Measurements from ENCODE around the gene PLEKHF1. TPM values are rescaled to one million over a fixed set of nuclear protein-coding genes. Genes with fewer than 3 reads are reported as not detected.

Gene PLEKHF1
- total and polyA plus RNA-seq, 2 experiments from 2014 or later, result 10.1 to 25.1 TPM

DNA sequence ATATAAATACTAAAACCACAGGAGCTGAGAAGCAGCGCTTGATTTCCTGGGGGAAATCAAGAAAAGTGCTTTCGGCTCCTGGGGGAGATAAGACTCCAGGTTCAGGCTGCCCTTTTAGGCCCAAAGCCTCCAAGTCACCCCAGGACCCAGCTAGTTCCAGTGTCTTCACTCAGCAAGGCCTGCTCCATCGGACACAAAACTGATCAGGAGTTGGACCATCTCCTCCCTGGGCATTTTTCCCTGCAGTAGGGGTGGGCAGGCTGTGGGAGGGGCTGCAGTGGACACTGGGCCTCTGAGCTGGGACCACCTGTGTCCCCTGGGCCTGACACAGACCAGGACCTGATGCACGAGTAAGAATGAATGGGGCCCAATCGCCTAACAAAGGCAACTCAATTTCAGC lies 34.6 kb downstream of the PLEKHF1 start (continued):
- TF ChIP-seq, protein P1, sequence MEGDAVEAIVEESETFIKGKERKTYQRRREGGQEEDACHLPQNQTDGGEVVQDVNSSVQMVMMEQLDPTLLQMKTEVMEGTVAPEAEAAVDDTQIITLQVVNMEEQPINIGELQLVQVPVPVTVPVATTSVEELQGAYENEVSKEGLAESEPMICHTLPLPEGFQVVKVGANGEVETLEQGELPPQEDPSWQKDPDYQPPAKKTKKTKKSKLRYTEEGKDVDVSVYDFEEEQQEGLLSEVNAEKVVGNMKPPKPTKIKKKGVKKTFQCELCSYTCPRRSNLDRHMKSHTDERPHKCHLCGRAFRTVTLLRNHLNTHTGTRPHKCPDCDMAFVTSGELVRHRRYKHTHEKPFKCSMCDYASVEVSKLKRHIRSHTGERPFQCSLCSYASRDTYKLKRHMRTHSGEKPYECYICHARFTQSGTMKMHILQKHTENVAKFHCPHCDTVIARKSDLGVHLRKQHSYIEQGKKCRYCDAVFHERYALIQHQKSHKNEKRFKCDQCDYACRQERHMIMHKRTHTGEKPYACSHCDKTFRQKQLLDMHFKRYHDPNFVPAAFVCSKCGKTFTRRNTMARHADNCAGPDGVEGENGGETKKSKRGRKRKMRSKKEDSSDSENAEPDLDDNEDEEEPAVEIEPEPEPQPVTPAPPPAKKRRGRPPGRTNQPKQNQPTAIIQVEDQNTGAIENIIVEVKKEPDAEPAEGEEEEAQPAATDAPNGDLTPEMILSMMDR (conservative IDR thresholded peaks at IDR 0.05; ENCODE audit: low read depth in 2 of 2), result no peak
- TF ChIP-seq NANOG (IDR thresholded peaks at IDR 0.05; ENCODE audit: borderline replicate concordance) (no peak), EZH2phosphoT487 (IDR thresholded peaks at IDR 0.05; ENCODE audit: unreplicated experiment) (no peak)

DNA sequence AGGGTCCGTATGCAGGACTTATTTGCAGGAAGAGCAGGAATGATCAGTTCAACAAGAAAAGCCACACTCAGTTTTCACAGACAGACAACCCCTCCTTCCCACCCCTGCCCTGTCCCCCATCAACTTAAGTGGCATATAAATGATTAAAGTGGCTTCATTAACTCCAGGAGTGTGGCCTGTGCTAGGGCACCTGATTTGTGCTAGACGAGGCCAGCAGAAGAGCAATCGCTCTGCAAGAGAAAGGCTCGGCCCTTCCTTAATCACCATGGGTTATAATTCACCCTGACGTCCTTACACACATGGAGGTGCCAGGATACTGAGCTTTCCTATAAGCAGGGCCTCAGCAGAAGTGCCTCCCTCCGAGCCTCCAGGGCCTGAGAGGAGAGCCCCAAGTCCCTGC lies 35.2 kb downstream of the PLEKHF1 start:
- Histone ChIP-seq H3K27me3 (ENCODE audit: insufficient read depth) (no peaks in the 10 kb centered on the region), H3K79me2 (replicated peaks; ENCODE audit: insufficient read depth) (no peaks in the 10 kb centered on the region), H3K9me2 (ENCODE audit: insufficient read depth) (no peaks in the 10 kb centered on the region), H3F3A (replicated peaks; ENCODE audit: low read depth) (no peaks in the 10 kb centered on the region), H3K4me3 (no peak overlapping the region), H3K27ac (ENCODE audit: low read depth) (no peak overlapping the region), H2AFZ (no peak overlapping the region), H3K36me3 (ENCODE audit: insufficient read depth) (no peaks in the 10 kb centered on the region), H3K4me2 (no peak overlapping the region), H4K20me1 (replicated peaks; ENCODE audit: insufficient read depth) (no peaks in the 10 kb centered on the region), H3K4me1 (ENCODE audit: insufficient read depth) (no peaks in the 10 kb centered on the region)
- Mint-ChIP-seq H3K27ac (no peak overlapping the region), H3K4me1 (no peaks in the 10 kb centered on the region), H3K9me3 (peaks cover 15% of the 10 kb centered on the region), H3K36me3 (ENCODE audit: low read depth) (no peaks in the 10 kb centered on the region; the same call in 2 of the 3 replicates), H3K4me3 (no peak overlapping the region), H3K27me3 (ENCODE audit: insufficient read depth, low read depth, poor library complexity) (peaks cover 3% of the 10 kb centered on the region)
- no peak for DNase-seq (ENCODE audit: low spot score)
- ATAC-seq, result no peak
- TF ChIP-seq POLR2AphosphoS5 (IDR thresholded peaks at IDR 0.05; ENCODE audit: low read depth), result no peak
- TF ChIP-seq, protein P2, sequence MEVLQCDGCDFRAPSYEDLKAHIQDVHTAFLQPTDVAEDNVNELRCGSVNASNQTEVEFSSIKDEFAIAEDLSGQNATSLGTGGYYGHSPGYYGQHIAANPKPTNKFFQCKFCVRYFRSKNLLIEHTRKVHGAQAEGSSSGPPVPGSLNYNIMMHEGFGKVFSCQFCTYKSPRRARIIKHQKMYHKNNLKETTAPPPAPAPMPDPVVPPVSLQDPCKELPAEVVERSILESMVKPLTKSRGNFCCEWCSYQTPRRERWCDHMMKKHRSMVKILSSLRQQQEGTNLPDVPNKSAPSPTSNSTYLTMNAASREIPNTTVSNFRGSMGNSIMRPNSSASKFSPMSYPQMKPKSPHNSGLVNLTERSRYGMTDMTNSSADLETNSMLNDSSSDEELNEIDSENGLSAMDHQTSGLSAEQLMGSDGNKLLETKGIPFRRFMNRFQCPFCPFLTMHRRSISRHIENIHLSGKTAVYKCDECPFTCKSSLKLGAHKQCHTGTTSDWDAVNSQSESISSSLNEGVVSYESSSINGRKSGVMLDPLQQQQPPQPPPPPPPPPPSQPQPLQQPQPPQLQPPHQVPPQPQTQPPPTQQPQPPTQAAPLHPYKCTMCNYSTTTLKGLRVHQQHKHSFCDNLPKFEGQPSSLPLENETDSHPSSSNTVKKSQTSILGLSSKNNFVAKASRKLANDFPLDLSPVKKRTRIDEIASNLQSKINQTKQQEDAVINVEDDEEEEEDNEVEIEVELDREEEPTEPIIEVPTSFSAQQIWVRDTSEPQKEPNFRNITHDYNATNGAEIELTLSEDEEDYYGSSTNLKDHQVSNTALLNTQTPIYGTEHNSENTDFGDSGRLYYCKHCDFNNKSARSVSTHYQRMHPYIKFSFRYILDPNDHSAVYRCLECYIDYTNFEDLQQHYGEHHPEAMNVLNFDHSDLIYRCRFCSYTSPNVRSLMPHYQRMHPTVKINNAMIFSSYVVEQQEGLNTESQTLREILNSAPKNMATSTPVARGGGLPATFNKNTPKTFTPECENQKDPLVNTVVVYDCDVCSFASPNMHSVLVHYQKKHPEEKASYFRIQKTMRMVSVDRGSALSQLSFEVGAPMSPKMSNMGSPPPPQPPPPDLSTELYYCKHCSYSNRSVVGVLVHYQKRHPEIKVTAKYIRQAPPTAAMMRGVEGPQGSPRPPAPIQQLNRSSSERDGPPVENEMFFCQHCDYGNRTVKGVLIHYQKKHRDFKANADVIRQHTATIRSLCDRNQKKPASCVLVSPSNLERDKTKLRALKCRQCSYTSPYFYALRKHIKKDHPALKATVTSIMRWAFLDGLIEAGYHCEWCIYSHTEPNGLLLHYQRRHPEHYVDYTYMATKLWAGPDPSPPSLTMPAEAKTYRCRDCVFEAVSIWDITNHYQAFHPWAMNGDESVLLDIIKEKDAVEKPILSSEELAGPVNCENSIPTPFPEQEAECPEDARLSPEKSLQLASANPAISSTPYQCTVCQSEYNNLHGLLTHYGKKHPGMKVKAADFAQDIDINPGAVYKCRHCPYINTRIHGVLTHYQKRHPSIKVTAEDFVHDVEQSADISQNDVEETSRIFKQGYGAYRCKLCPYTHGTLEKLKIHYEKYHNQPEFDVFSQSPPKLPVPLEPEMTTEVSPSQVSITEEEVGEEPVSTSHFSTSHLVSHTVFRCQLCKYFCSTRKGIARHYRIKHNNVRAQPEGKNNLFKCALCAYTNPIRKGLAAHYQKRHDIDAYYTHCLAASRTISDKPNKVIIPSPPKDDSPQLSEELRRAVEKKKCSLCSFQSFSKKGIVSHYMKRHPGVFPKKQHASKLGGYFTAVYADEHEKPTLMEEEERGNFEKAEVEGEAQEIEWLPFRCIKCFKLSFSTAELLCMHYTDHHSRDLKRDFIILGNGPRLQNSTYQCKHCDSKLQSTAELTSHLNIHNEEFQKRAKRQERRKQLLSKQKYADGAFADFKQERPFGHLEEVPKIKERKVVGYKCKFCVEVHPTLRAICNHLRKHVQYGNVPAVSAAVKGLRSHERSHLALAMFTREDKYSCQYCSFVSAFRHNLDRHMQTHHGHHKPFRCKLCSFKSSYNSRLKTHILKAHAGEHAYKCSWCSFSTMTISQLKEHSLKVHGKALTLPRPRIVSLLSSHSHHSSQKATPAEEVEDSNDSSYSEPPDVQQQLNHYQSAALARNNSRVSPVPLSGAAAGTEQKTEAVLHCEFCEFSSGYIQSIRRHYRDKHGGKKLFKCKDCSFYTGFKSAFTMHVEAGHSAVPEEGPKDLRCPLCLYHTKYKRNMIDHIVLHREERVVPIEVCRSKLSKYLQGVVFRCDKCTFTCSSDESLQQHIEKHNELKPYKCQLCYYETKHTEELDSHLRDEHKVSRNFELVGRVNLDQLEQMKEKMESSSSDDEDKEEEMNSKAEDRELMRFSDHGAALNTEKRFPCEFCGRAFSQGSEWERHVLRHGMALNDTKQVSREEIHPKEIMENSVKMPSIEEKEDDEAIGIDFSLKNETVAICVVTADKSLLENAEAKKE (CRISPR knock-in tag; IDR thresholded peaks at IDR 0.05), result no peak
- TF ChIP-seq NANOG (IDR thresholded peaks at IDR 0.05; ENCODE audit: borderline replicate concordance), result no peak
- no peak for TF ChIP-seq EZH2phosphoT487 (IDR thresholded peaks at IDR 0.05; ENCODE audit: unreplicated experiment)
- no peak for TF ChIP-seq CREB1 (CRISPR knock-in tag; IDR thresholded peaks at IDR 0.05; ENCODE audit: low read depth)
- no peak for TF ChIP-seq JUNB (IDR thresholded peaks at IDR 0.05; ENCODE audit: unreplicated experiment)
- no peak for TF ChIP-seq ZNF331 (CRISPR knock-in tag; IDR thresholded peaks at IDR 0.05; ENCODE audit: low read depth)
- no peak for TF ChIP-seq STAT1 (IDR thresholded peaks at IDR 0.05; ENCODE audit: unreplicated experiment)
- TF ChIP-seq, protein P1 (conservative IDR thresholded peaks at IDR 0.05; ENCODE audit: low read depth in 2 of 2), result no peak
- no peak for TF ChIP-seq EZH2 (IDR thresholded peaks at IDR 0.05; ENCODE audit: low read depth, unreplicated experiment)
- no peak for TF ChIP-seq ZNF114 (CRISPR knock-in tag; IDR thresholded peaks at IDR 0.05)
- TF ChIP-seq, protein P3, sequence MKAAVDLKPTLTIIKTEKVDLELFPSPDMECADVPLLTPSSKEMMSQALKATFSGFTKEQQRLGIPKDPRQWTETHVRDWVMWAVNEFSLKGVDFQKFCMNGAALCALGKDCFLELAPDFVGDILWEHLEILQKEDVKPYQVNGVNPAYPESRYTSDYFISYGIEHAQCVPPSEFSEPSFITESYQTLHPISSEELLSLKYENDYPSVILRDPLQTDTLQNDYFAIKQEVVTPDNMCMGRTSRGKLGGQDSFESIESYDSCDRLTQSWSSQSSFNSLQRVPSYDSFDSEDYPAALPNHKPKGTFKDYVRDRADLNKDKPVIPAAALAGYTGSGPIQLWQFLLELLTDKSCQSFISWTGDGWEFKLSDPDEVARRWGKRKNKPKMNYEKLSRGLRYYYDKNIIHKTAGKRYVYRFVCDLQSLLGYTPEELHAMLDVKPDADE (IDR thresholded peaks at IDR 0.05), result no peak

Data from GM23338 (cell line).